NK-92 (cell line): ENCODE results near the gene SLC47A1.
"Not testable (repeated sequence)": the region's sequence is repeated elsewhere in the genome, so short reads cannot be mapped to it uniquely, and the experiment has no call there.

Experiments
- DNase-seq: peaks from one replicate; lab custom pipeline; 2025; ENCODE audit not compliant: unreplicated experiment; lab: John Stamatoyannopoulos, UW

SLC47A1 gene

DNA sequence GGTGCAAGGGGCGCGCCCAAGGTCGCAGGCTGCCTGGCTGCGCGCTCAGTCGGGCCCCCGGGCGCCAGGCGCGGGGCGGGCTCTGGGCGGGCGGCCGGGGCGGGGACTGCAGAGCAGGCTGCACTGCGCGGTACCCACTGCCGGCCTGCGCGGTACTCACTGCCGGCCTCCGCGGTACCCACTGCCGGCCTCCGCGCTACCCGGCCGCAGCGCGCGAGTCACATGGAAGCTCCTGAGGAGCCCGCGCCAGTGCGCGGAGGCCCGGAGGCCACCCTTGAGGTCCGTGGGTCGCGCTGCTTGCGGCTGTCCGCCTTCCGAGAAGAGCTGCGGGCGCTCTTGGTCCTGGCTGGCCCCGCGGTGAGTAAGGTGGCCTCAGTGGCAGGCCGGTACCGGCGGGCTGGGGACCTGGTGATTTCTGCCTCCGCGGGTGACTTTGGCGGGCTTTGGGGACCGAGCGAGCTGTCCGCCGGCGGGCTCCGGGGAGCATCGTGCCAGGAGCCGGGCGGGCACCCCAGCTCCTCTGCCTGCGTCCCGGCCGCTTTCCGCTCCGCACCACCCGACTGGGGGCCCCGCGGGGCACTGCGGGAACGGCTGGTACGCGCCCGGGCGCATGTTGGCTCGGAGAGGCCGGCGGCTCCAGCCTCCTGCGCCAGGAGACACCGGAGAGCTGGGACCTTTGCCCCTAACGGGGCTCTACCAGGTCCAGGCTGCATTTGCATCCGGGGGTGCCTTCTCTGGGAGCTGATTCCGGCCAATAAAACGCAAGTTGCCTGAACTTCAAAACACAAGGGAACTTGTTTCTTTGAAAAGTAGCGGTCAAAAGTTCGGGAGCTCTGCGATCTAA lies at the start of gene SLC47A1:
SLC47A1 (plus strand) TSS at position 137 of the 844 bp plus-strand sequence; CDS start at position 223, 86 bp downstream.
- DNase-seq = no peak

- DNase-seq = no peak
Observed at GRCh38 chr17:19485800-19486340, 47.8 kb upstream of the SLC47A1 start.

DNA sequence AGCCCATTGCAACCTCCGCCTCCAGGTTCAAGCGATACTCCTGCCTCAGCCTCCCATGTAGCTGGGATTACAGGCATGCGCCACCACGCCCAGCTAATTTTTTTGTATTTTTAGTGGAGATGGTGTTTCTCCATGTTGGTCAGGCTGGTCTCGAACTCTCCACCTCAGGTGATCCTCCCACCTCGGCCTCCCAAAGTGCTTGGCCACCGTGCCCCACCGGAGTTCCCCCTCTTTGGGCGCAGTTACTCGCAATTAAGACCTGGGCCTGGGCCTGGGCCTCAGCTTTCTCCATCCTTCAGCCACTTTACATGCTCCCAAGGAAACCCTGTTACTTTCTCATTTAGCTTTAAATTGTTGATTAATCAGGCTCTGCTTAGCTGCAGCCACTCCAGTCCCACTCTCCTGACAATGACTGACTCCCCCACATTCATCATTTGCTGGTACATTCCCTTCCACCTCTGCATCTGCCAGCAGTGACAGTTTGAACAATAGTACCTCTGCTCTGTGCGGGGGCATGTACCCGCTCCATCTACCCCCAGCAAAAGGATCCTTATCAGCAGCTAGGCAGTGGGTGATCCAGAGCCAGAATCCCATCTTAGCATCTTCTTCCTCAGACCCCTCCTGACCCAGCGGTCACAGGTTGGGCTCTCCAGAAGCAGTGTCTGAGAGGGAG lies 47.2 kb upstream of the SLC47A1 start:
- no peak for DNase-seq

GRCh38 chr17:19487024-19487600 lies 46.5 kb upstream of the SLC47A1 start:
- no peak for DNase-seq

DNA sequence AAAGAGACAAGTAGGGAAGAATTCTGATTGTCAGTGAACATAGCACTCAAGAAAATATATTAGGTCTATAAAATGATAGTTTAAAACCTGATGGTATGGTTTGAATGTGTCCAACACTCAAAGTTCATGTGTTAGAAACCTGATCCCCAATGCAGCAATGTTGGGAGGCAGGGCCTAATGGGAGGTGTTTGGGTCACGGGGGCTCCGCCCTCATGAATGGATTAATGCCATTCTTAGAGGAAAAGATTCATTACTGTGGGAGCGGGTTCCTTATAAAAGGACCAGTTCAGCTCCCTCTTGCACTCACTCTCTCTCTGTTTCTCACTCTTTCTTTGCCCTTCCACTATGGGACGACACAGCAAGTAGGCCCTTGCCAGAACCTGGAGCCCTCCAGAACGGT lies 41.5 kb upstream of the SLC47A1 start:
- no peak for DNase-seq

GRCh38 chr17:19494961-19495806 lies 38.5 kb upstream of the SLC47A1 start:
- DNase-seq = no peak

GRCh38 chr17:19495828-19496528 lies 37.7 kb upstream of the SLC47A1 start:
- DNase-seq = no peak

GRCh38 chr17:19497624-19498023 lies 36.0 kb upstream of the SLC47A1 start:
- DNase-seq = no peak

- no peak for DNase-seq
Observed at GRCh38 chr17:19501219-19501618, 32.4 kb upstream of the SLC47A1 start.

GRCh38 chr17:19502517-19502916 lies 31.1 kb upstream of the SLC47A1 start:
- no peak for DNase-seq

- not testable (repeated sequence) for DNase-seq
Observed at GRCh38 chr17:19505561-19505960, 28.1 kb upstream of the SLC47A1 start.

DNA sequence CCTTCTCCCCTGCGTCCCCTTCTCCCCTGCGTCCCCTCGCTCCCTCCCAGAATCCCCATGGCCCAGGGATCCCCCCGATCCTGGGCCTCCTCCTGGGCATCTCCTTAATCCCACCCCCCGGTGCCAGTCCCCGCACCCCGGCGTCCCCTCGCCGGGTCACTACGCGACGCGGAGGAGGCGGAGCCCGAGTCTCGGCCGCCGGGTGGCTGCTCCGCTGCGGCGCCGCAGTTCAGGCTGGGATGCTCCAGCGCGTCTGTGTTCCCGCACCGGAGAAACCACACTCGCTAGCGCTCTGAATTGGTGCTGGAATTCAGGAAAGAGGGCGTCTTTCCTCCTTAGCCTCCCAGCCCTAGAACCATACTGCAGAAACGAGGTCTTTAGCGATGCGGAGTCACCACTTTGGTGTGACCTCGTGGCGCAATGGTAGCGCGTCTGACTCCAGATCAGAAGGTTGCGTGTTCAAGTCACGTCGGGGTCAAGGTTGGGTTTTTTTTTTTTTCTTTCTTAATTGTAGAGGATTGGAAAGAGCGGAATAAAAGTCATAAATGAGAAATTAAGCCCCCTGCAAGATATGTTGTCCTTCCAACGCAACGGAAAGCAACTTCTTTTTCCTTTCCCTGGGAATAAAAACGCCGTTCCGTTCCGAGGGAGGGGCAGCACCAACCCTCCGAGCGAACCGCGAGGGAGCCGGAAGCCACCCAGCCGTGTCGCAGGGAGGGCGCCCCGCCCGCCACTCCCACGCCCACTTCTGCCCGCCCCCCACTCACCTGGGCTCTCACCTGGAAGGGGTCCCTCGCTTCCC lies 25.7 kb upstream of the SLC47A1 start:
- DNase-seq = no peak

GRCh38 chr17:19508577-19508867 lies 25.1 kb upstream of the SLC47A1 start:
- DNase-seq = no peak

- not testable (repeated sequence) for DNase-seq
Observed at GRCh38 chr17:19509281-19509852, 24.3 kb upstream of the SLC47A1 start.

- no peak for DNase-seq
Observed at GRCh38 chr17:19510903-19511302, 22.8 kb upstream of the SLC47A1 start.

- no peak for DNase-seq
Observed at GRCh38 chr17:19513897-19514488, 19.7 kb upstream of the SLC47A1 start.

- DNase-seq = no peak
Observed at GRCh38 chr17:19517699-19518098, 16.0 kb upstream of the SLC47A1 start.

DNA sequence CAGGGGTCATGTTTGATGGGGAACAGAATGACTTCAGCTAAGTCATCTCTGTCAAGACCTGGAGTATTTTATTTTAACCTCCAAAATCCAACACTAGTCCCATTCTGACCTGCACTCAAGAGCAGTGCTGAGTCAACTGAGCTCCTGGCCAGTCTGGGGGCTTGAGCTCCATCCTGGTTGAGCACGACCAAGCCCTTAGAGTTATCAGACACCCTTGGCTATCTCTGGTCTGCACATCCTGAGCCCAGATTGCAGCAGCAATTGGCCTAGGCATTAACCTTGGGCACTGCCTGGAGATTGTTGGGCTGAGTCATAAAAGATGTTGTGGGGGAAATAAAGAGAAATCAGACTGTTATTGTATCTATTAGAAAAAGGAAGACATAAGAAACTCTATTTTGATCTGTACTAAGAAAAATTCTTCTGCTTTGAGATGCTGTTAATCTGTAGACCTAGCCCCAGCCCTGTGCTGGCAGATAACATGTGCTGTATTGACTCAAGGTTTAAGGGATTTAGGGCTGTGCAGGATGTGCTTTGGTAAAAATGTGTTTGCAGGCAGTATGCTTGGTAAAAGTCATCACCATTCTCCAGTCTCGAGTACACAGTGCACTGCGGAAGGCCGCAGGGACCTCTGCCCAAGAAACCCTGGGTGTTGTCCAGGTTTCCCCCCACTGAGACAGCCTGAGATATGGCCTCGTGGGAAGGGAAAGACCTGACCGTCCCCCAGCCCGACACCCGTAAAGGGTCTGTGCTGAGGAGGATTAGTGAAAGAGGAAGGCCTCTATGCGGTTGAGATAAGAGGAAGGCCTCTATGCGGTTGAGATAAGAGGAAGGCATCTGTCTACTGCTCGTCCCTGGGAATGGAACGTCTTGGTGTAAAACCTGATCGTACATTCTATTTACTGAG lies 14.0 kb upstream of the SLC47A1 start:
- not testable (repeated sequence) for DNase-seq
